ENCODE measurements around the gene CRYZ.

CRYZ gene, protein sequence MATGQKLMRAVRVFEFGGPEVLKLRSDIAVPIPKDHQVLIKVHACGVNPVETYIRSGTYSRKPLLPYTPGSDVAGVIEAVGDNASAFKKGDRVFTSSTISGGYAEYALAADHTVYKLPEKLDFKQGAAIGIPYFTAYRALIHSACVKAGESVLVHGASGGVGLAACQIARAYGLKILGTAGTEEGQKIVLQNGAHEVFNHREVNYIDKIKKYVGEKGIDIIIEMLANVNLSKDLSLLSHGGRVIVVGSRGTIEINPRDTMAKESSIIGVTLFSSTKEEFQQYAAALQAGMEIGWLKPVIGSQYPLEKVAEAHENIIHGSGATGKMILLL

DNA sequence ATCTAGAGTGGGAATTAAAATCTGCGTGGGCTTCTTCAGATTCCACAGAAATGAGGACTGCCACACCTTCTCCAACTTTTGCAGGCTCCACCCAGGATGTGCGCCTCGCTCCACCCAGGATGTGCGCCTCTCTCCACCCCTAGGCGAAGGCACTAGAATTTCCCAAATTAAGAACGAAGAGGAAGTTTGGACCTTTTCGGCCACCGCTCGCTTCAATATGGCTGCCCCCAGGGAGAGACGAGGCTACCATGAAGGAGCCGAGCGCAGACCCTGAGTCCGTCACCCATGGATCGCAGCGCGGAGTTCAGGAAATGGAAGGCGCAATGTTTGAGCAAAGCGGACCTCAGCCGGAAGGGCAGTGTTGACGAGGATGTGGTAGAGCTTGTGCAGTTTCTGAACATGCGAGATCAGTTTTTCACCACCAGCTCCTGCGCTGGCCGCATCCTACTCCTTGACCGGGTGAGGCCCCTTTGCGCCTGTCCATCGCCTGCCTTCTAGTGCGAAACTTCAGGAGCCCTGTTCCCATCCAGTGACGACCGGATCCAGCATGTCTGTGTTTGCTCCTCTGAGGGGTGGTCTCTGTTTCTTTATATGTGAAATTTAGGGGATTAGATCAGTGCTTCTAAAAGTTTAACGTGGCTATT lies at the start of gene CRYZ, which contains the start of gene TYW3:
CRYZ (minus strand) TSS at position 91 of the 644 bp plus-strand sequence. CDS start 8,229 bp downstream, outside the sequence.
TYW3 (plus strand) TSS at position 193 of the 644 bp plus-strand sequence; CDS start at position 286, 93 bp downstream.
- in situ Hi-C loops (cut with HindIII; ENCODE audit: low sequenced_read_pairs): no loop called here
- H3K4me3 ChIP-seq (ENCODE audit: low read depth, low read length): peak within 1 kb of the TSS; percentile 78
- TF ChIP-seq, protein P1, sequence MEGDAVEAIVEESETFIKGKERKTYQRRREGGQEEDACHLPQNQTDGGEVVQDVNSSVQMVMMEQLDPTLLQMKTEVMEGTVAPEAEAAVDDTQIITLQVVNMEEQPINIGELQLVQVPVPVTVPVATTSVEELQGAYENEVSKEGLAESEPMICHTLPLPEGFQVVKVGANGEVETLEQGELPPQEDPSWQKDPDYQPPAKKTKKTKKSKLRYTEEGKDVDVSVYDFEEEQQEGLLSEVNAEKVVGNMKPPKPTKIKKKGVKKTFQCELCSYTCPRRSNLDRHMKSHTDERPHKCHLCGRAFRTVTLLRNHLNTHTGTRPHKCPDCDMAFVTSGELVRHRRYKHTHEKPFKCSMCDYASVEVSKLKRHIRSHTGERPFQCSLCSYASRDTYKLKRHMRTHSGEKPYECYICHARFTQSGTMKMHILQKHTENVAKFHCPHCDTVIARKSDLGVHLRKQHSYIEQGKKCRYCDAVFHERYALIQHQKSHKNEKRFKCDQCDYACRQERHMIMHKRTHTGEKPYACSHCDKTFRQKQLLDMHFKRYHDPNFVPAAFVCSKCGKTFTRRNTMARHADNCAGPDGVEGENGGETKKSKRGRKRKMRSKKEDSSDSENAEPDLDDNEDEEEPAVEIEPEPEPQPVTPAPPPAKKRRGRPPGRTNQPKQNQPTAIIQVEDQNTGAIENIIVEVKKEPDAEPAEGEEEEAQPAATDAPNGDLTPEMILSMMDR (IDR thresholded peaks at IDR 0.05; ENCODE audit: low read depth, low read length, missing control alignments): no peak
- DNase-seq (ENCODE audit: low read depth): peak; percentile 91

DNA sequence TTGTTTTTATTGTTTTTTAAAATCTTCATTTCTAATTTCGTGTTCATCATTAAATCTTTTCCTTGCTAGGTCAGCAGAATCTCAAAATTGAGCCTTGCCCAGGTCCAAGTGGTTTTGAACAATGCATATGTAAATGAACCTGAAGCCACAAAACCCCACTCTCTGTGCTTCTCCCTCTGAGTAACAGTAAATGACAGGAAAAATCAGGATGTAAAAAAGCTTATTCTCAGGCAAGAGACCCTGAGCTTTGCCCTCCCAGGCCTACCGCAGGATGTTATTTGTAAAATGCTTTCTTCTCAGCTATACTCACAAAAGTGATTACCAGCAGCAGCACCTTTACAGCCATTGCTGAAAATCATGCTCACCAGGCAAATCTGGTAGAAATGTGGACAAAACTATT lies 47.7 kb upstream of the CRYZ start:
- TF ChIP-seq, protein P1 (IDR thresholded peaks at IDR 0.05; ENCODE audit: low read depth, low read length, missing control alignments): no peak
- DNase-seq (ENCODE audit: low read depth): peak; percentile 59
- in situ Hi-C loops (cut with HindIII; ENCODE audit: low sequenced_read_pairs): loop anchor here (10.0 kb wide), 1 partner anchor 424 kb away; no protein-coding TSS in a partner anchor
- no peak overlapping the region for H3K4me3 ChIP-seq (ENCODE audit: low read depth, low read length)

DNA sequence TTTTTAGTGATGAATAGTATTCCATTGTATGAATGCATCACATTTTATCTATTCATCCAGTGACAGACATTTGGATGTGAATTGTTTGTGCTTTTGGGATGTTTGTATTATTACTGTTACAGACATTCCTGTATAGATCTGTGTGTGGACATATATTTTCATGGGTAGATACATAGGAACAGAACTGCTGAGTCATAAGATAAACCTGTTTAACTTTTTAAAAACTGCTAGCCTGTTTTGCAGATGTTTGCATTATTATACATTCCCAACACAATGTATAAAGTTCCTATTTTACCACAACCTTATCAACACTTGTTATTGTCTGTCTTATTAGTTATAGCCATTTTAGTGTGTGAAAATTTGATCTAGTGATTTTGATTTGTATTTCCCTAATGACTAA lies 46.9 kb upstream of the CRYZ start:
- TF ChIP-seq, protein P1 (IDR thresholded peaks at IDR 0.05; ENCODE audit: low read depth, low read length, missing control alignments): no peak
- H3K4me3 ChIP-seq (ENCODE audit: low read depth, low read length): no peak overlapping the region
- in situ Hi-C loops (cut with HindIII; ENCODE audit: low sequenced_read_pairs): loop anchor here (10.0 kb wide), 1 partner anchor 425 kb away; no protein-coding TSS in a partner anchor
- no peak for DNase-seq (ENCODE audit: low read depth)

DNA sequence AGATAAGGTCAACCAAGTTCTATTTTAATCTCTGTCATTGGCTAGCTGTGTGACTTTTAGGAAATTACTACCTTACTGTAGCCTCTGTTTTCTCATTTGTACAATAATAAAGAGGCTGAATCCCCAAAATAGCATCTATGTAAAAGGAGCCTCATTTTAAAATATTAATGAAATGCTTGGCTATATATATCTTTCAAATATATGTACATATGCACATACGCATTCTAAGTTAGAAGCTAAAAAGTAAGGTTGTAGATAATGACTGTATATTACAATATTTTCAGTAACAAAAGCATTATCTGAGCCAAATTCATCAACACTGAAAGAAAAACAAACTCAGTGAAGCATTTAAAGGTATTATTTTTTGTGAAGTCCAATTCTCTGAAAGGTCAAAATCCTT lies 44.7 kb upstream of the CRYZ start:
- DNase-seq (ENCODE audit: low read depth): no peak
- in situ Hi-C loops (cut with HindIII; ENCODE audit: low sequenced_read_pairs): no loop called here
- H3K4me3 ChIP-seq (ENCODE audit: low read depth, low read length): no peak overlapping the region
- TF ChIP-seq, protein P1 (IDR thresholded peaks at IDR 0.05; ENCODE audit: low read depth, low read length, missing control alignments): no peak

DNA sequence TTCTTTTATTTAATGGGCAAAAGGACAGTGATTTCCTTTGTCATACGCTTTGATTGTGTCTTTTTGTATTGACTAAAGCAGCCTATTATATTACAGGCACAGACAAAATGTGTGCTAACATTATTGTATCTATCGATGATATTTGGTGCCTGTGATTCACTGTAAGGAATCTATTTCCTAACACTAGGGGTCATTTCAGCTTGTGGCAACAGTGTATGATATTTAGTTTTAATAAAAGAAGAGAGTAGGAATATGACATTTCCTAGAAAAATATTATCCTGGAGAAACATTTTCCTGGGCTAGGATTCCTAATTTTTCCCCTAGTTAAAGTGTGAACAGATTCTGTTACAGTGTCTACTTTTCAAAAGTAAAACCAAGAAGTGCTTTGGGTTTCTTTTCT lies 42.9 kb upstream of the CRYZ start:
- no peak for DNase-seq (ENCODE audit: low read depth)
- TF ChIP-seq, protein P1 (IDR thresholded peaks at IDR 0.05; ENCODE audit: low read depth, low read length, missing control alignments): peak; percentile 15
- in situ Hi-C loops (cut with HindIII; ENCODE audit: low sequenced_read_pairs): no loop called here
- no peak overlapping the region for H3K4me3 ChIP-seq (ENCODE audit: low read depth, low read length)

DNA sequence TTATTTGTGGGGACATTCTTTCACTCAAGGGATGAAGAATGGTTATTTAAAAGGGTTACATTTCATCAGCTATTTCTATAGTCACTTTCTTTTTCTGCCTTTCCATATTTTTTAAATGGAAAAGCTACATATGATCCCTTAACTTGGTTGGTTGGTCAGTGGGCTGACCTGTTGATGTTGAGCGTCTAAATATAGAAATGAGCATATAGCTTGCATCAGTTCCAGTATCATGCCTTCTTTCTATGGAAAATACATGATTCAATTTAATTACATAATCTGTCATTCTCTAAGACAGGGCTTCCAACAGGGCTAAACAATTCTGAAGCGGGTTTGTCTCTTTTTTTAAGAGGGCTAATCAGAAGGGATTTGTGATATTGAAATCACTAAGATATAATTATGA lies 40.7 kb upstream of the CRYZ start:
- DNase-seq (ENCODE audit: low read depth): no peak
- in situ Hi-C loops (cut with HindIII; ENCODE audit: low sequenced_read_pairs): no loop called here
- TF ChIP-seq, protein P1 (IDR thresholded peaks at IDR 0.05; ENCODE audit: low read depth, low read length, missing control alignments): no peak

More for the DNA sequence above, 40.7 kb upstream of the CRYZ start:
- H3K4me3 ChIP-seq (ENCODE audit: low read depth, low read length): no peak overlapping the region
